Esophagus squamous epithelium (tissue), 5 donors: Measurements from ENCODE around the gene RIN2. TPM values are rescaled to one million over a fixed set of nuclear protein-coding genes. Genes with fewer than 3 reads are reported as not detected.

Source experiments
- DNase-seq: peaks from one replicate; lab custom pipeline; 2025; lab: John Stamatoyannopoulos, UW
- H3K27ac ChIP-seq, 4 donors: fragments of 200-600 bp; sonication (generic); one replicate each; pipeline ENCODE4 v1.5.1; 2016 to 2019; ENCODE audit warnings: mild to moderate bottlenecking in 1 of 4
- H3K27me3 ChIP-seq, 4 donors: fragments of 200-600 bp; sonication (generic); 1 replicate in 3 of 4; 2 replicates in 1 of 4; pipeline versions ENCODE4 v1.5.1 to v1.6.0; 2017 to 2021; ENCODE audit warnings: antibody characterized with exemption in 1 of 4
- H3K36me3 ChIP-seq, 3 donors: fragments of 200-600 bp; sonication (generic); one replicate each; pipeline ENCODE4 v1.5.1; 2016 to 2019
- H3K4me1 ChIP-seq, 3 donors: fragments of 200-600 bp; sonication (generic); one replicate each; pipeline ENCODE4 v1.5.1; 2017 to 2019
- H3K4me3 ChIP-seq, 4 donors: fragments of 200-600 bp; sonication (generic); 1 replicate in 3 of 4; 2 replicates in 1 of 4; pipeline ENCODE4 v1.5.1; 2016 to 2019; ENCODE audit warnings: mild to moderate bottlenecking in 2 of 4, moderate library complexity in 1 of 4
- H3K9me3 ChIP-seq, 3 donors: fragments of 200-600 bp; sonication (generic); one replicate each; pipeline ENCODE4 v1.5.1; 2016 to 2019
- CTCF ChIP-seq, 6 experiments: fragments of 450-650 bp in 4 of 6; fragments of 200-600 bp in 2 of 6; sonication (generic) in 2 of 6; IDR thresholded peaks; one replicate each; pipeline ENCODE4 v1.5.1; 2016 to 2019; ENCODE audit warnings: antibody characterized with exemption in 6 of 6, mild to moderate bottlenecking in 4 of 6, moderate library complexity in 4 of 6
- POLR2A ChIP-seq, 4 donors: fragments of 450-650 bp; IDR thresholded peaks; one replicate each; pipeline ENCODE4 v1.6.1; 2017; ENCODE audit warnings: antibody characterized with exemption in 4 of 4, mild to moderate bottlenecking in 4 of 4, moderate library complexity in 3 of 4
- WGBS, 2 donors: methylation state at CpG; one replicate each; pipeline ENCODE4 v1.1.5; 2018; 5-methylcytosine and 5-hydroxymethylcytosine counted together
- intact Hi-C: fragments of 100-400 bp; cut with DNase I; formaldehyde crosslinking; loops from one replicate; pipeline ENCODE4 v1.15.0; 2022
- total RNA-seq, 4 donors: library from RNA; depleted of rRNA; stranded (reverse); fragments of >200 nt; gene quantifications; one replicate each; pipeline ENCODE4 v1.1.0, GENCODE V29; 2016
- donor health status: DM: yes; HTN: yes; CAD: no.

The RIN2 gene
- total RNA-seq, 4 donors from 2014 or later = 29.5 to 77.4 (median 50.8) TPM

GRCh38 chr20:19777315-19777714 lies 19.3 kb downstream of the RIN2 start:
- H3K27ac ChIP-seq = peak overlapping the region in 3 of 4 donors; percentile 16 to 68 (median 18)
- H3K4me1 ChIP-seq = peaks cover 7 to 62% (median 24%) of the 10 kb centered on the region in 3 donors
- TF ChIP-seq CTCF (IDR thresholded peaks at IDR 0.05) (no peak), POLR2A (IDR thresholded peaks at IDR 0.05) (no peak)
- DNase-seq = no peak
- H3K4me3 ChIP-seq = no peak overlapping the region
- no peaks in the 10 kb centered on the region for H3K9me3 ChIP-seq
- no peaks in the 10 kb centered on the region for H3K36me3 ChIP-seq
- no peaks in the 10 kb centered on the region for H3K27me3 ChIP-seq
- WGBS, 2 donors = 50 to 80% methylated on average over 6 of the region's 6 CpGs
- intact Hi-C loops = no loop called here

- TF ChIP-seq CTCF (IDR thresholded peaks at IDR 0.05) (no peak), POLR2A (IDR thresholded peaks at IDR 0.05) (no peak)
- no peak for DNase-seq
- intact Hi-C loops = no loop called here
- no peaks in the 10 kb centered on the region for H3K36me3 ChIP-seq
- H3K4me3 ChIP-seq = no peak overlapping the region
- peak overlapping the region in 3 of 4 donors; percentile 22 to 68 (median 50) for H3K27ac ChIP-seq
- no peaks in the 10 kb centered on the region for H3K27me3 ChIP-seq
- WGBS, 2 donors = 68 to 70% methylated on average over 3 of the region's 3 CpGs
- H3K4me1 ChIP-seq = peaks cover 7 to 62% (median 24%) of the 10 kb centered on the region in 3 donors
- no peaks in the 10 kb centered on the region for H3K9me3 ChIP-seq
These were observed 19.9 kb downstream of the RIN2 start for GRCh38 chr20:19777981-19778380.

- H3K4me1 ChIP-seq = peaks cover 7 to 63% (median 24%) of the 10 kb centered on the region in 3 donors
- no peak for DNase-seq
- TF ChIP-seq POLR2A (IDR thresholded peaks at IDR 0.05) (no peak), CTCF (IDR thresholded peaks at IDR 0.05) (no peak)
- H3K4me3 ChIP-seq = no peak overlapping the region
- H3K27me3 ChIP-seq = no peaks in the 10 kb centered on the region
- no peaks in the 10 kb centered on the region for H3K36me3 ChIP-seq
- peak overlapping the region in 3 of 4 donors; percentile 50 to 68 (median 56) for H3K27ac ChIP-seq
- WGBS, 2 donors = 53 to 66% methylated on average over 3 of the region's 3 CpGs
- H3K9me3 ChIP-seq = no peaks in the 10 kb centered on the region
- intact Hi-C loops = no loop called here
These were observed 20.3 kb downstream of the RIN2 start for GRCh38 chr20:19778404-19778803.

GRCh38 chr20:19779634-19780033 lies 21.6 kb downstream of the RIN2 start:
- Histone ChIP-seq H3K27me3 (no peaks in the 10 kb centered on the region), H3K4me3 (no peak overlapping the region), H3K36me3 (no peaks in the 10 kb centered on the region), H3K27ac (no peak overlapping the region), H3K4me1 (peaks cover 8 to 64% (median 32%) of the 10 kb centered on the region in 3 donors), H3K9me3 (no peaks in the 10 kb centered on the region)
- TF ChIP-seq POLR2A (IDR thresholded peaks at IDR 0.05) = no peak
- TF ChIP-seq CTCF (IDR thresholded peaks at IDR 0.05) = no peak
- WGBS, 2 donors = 50 to 72% methylated on average over 5 of the region's 5 CpGs
- intact Hi-C loops = loop anchor here (10.0 kb wide), 3 partner anchors 85 to 215 kb away; no protein-coding TSS in a partner anchor
- no peak for DNase-seq

GRCh38 chr20:19780261-19780660 lies 22.2 kb downstream of the RIN2 start:
- intact Hi-C loops = loop anchor here (10.0 kb wide), 3 partner anchors 85 to 215 kb away; no protein-coding TSS in a partner anchor
- no peak overlapping the region for H3K4me3 ChIP-seq
- no peak for TF ChIP-seq CTCF (IDR thresholded peaks at IDR 0.05)
- no peak for TF ChIP-seq POLR2A (IDR thresholded peaks at IDR 0.05)
- H3K36me3 ChIP-seq = no peaks in the 10 kb centered on the region
- 80 to 96% methylated on average over 4 to 5 of the region's 5 CpGs for WGBS, 2 donors
- H3K4me1 ChIP-seq = peaks cover 15 to 64% (median 38%) of the 10 kb centered on the region in 3 donors
- H3K27me3 ChIP-seq = no peaks in the 10 kb centered on the region
- no peak for DNase-seq
- H3K27ac ChIP-seq = peak overlapping the region in 1 of 4 donors; percentile 7
- H3K9me3 ChIP-seq = no peaks in the 10 kb centered on the region
